Activated naive CD4-positive, alpha-beta T cell treated with anti-CD3 and anti-CD28 coated beads, Interleukin-2, amount 50 U/mL, for 72 hours (primary cell): Measurements from ENCODE around the gene TTYH1. TPM values are rescaled to one million over a fixed set of nuclear protein-coding genes. Genes with fewer than 3 reads are reported as not detected.
"Not testable (repeated sequence)": the region's sequence is repeated elsewhere in the genome, so short reads cannot be mapped to it uniquely, and the experiment has no call there.

Experiments used
- ATAC-seq, 2 donors: fragments of 150-1000 bp; cut with Tn5 transposase; 2 replicates each; pipeline ENCODE4 v1.10.0; 2021; ENCODE audit warnings: mild to moderate bottlenecking in 2 of 2, moderate library complexity in 2 of 2
- DNase-seq, 2 donors: peaks; one replicate each; pipeline ENCODE4 v3.0.0; 2021 to 2022; ENCODE audit warnings: low spot score in 2 of 2
- H3K27ac Mint-ChIP-seq, 2 donors: one replicate each; pipeline ENCODE4 v1.8.0; 2022; ENCODE audit warnings: mild to moderate bottlenecking in 2 of 2, mixed read lengths in 2 of 2
- H3K36me3 Mint-ChIP-seq, 2 donors: one replicate each; pipeline ENCODE4 v1.8.0; 2022; ENCODE audit warnings: mixed read lengths in 2 of 2
- H3K9me3 Mint-ChIP-seq, 2 donors: one replicate each; pipeline ENCODE4 v1.8.0; 2022; ENCODE audit warnings: mixed read lengths in 2 of 2
- total RNA-seq, 2 donors: library from RNA; stranded (reverse); gene quantifications; one replicate each; pipeline ENCODE4 v1.2.3, GENCODE V29; 2022

TTYH1 gene
- total RNA-seq, 2 donors from 2014 or later: 0.37 TPM; not detected in 1

GRCh38 chr19:54446349-54446748, 31.1 kb downstream of the TTYH1 start:
- not testable (repeated sequence) for DNase-seq, ATAC-seq, H3K9me3 Mint-ChIP-seq, H3K27ac Mint-ChIP-seq
- peaks cover 34 to 35% of the 10 kb centered on the region in 2 donors for H3K36me3 Mint-ChIP-seq

- ATAC-seq: peak; percentile 30 to 52
- Mint-ChIP-seq H3K36me3 (peaks cover 33 to 46% of the 10 kb centered on the region in 2 donors), H3K27ac (peak overlapping the region; percentile 98 to 100), H3K9me3 (no peaks in the 10 kb centered on the region)
- DNase-seq: peak in 1 of 2 donors; percentile 69
Measured at GRCh38 chr19:54448040-54448773, 32.9 kb downstream of the TTYH1 start.

- Mint-ChIP-seq H3K9me3 (no peaks in the 10 kb centered on the region), H3K36me3 (peaks cover 30 to 49% of the 10 kb centered on the region in 2 donors), H3K27ac (peak within 1 kb of the TSS; percentile 98 to 100)
- DNase-seq (peak; percentile 94 to 99), ATAC-seq (peak; percentile 94 to 95)
Measured at GRCh38 chr19:54448774-54449700, 33.8 kb downstream of the TTYH1 start, which contains the start of gene LENG8. LENG8 (plus strand) TSS chr19:54449199; CDS start chr19:54451345, 2,146 bp downstream.

- Mint-ChIP-seq H3K9me3 (no peaks in the 10 kb centered on the region), H3K36me3 (peaks cover 30 to 49% of the 10 kb centered on the region in 2 donors), H3K27ac (peak overlapping the region; percentile 98 to 99)
- ATAC-seq (no peak), DNase-seq (no peak)
Measured at GRCh38 chr19:54449701-54450069, 34.4 kb downstream of the TTYH1 start.

GRCh38 chr19:54451331-54451871, 36.1 kb downstream of the TTYH1 start:
- H3K36me3 Mint-ChIP-seq: peaks cover 34 to 54% of the 10 kb centered on the region in 2 donors
- no peak for ATAC-seq
- no peak for DNase-seq
- H3K9me3 Mint-ChIP-seq: no peaks in the 10 kb centered on the region
- peak overlapping the region; percentile 98 to 99 for H3K27ac Mint-ChIP-seq

GRCh38 chr19:54451997-54452396, 36.7 kb downstream of the TTYH1 start:
- H3K27ac Mint-ChIP-seq: peak overlapping the region in 1 of 2 donors; percentile 36
- DNase-seq: no peak
- no peaks in the 10 kb centered on the region for H3K9me3 Mint-ChIP-seq
- ATAC-seq: no peak
- peaks cover 34 to 54% of the 10 kb centered on the region in 2 donors for H3K36me3 Mint-ChIP-seq

- Mint-ChIP-seq H3K9me3 (no peaks in the 10 kb centered on the region), H3K27ac (no peak overlapping the region), H3K36me3 (peaks cover 34 to 53% of the 10 kb centered on the region in 2 donors)
- DNase-seq (no peak), ATAC-seq (no peak)
Measured at GRCh38 chr19:54452626-54453025, 37.4 kb downstream of the TTYH1 start.

- no peaks in the 10 kb centered on the region for H3K9me3 Mint-ChIP-seq
- no peak overlapping the region for H3K27ac Mint-ChIP-seq
- DNase-seq (no peak), ATAC-seq (no peak)
- peaks cover 36 to 38% of the 10 kb centered on the region in 2 donors for H3K36me3 Mint-ChIP-seq
Measured at GRCh38 chr19:54453921-54454780, 38.9 kb downstream of the TTYH1 start.

- no peaks in the 10 kb centered on the region for H3K9me3 Mint-ChIP-seq
- DNase-seq (no peak), ATAC-seq (no peak)
- H3K27ac Mint-ChIP-seq: peak overlapping the region in 1 of 2 donors; percentile 77
- peaks cover 34 to 40% of the 10 kb centered on the region in 2 donors for H3K36me3 Mint-ChIP-seq
Measured at GRCh38 chr19:54454781-54455675, 39.8 kb downstream of the TTYH1 start.

- peaks cover 25 to 31% of the 10 kb centered on the region in 2 donors for H3K36me3 Mint-ChIP-seq
- peak overlapping the region in 1 of 2 donors; percentile 77 for H3K27ac Mint-ChIP-seq
- DNase-seq (no peak), ATAC-seq (no peak)
- no peaks in the 10 kb centered on the region for H3K9me3 Mint-ChIP-seq
Measured at GRCh38 chr19:54455786-54456422, 40.6 kb downstream of the TTYH1 start.

GRCh38 chr19:54456423-54457373, 41.4 kb downstream of the TTYH1 start:
- peaks cover 18 to 27% of the 10 kb centered on the region in 2 donors for H3K36me3 Mint-ChIP-seq

GRCh38 chr19:54457773-54458647, 42.7 kb downstream of the TTYH1 start:
- ATAC-seq (no peak), DNase-seq (no peak)
- Mint-ChIP-seq H3K36me3 (peaks cover 10 to 32% of the 10 kb centered on the region in 2 donors), H3K9me3 (no peaks in the 10 kb centered on the region), H3K27ac (peak overlapping the region; percentile 33 to 63)

More at GRCh38 chr19:54456423-54457373, 41.4 kb downstream of the TTYH1 start:
- DNase-seq: no peak
- no peaks in the 10 kb centered on the region for H3K9me3 Mint-ChIP-seq
- ATAC-seq: no peak
- no peak overlapping the region for H3K27ac Mint-ChIP-seq
